ENCODE data around the gene DNAH1.

DNAH1 gene

DNA sequence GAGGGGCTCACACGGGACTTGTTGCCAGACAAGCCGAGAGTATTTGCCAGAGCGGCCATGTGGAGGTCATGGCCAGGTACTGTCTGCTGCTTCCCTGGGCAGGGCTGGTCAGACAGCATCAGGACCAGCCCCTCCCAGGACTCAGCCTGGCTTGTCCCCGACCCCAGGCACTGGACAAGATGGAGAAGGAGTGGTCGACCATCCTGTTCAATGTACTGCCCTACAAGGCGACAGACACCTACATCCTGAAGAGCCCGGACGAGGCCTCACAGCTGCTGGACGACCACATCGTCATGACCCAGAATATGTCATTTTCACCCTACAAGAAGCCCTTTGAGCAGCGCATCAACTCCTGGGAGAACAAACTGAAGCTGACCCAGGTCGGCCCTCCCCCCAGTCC lies 38.6 kb downstream of the DNAH1 start:
- TF ChIP-seq, protein P1, sequence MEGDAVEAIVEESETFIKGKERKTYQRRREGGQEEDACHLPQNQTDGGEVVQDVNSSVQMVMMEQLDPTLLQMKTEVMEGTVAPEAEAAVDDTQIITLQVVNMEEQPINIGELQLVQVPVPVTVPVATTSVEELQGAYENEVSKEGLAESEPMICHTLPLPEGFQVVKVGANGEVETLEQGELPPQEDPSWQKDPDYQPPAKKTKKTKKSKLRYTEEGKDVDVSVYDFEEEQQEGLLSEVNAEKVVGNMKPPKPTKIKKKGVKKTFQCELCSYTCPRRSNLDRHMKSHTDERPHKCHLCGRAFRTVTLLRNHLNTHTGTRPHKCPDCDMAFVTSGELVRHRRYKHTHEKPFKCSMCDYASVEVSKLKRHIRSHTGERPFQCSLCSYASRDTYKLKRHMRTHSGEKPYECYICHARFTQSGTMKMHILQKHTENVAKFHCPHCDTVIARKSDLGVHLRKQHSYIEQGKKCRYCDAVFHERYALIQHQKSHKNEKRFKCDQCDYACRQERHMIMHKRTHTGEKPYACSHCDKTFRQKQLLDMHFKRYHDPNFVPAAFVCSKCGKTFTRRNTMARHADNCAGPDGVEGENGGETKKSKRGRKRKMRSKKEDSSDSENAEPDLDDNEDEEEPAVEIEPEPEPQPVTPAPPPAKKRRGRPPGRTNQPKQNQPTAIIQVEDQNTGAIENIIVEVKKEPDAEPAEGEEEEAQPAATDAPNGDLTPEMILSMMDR (conservative IDR thresholded peaks at IDR 0.05; ENCODE audit: low read depth, low read length), result no peak
- no peak for DNase-seq (ENCODE audit: low read depth)
- no peak overlapping the region for H3K4me3 ChIP-seq (ENCODE audit: low read length)

DNA sequence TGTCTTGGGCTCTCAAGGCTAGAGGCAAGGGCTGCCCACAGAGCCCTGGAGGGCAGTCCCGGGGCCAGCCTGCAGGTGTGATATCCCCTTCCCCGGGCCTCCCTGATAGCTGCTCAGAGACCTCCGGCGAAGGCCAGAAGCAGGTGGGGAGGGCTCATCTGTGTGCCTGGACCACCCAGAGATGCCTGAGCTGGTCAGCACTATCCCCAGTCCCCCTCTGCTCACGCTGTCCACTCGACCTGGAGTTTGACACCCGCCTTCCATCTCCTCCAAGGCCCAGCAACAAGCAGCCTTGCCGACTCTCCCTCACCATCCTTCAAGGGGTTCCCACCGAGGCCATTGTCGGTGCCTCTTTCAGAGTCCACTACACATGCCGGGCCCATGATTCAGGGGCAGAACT lies 39.4 kb downstream of the DNAH1 start:
- H3K4me3 ChIP-seq (ENCODE audit: low read length), result no peak overlapping the region
- TF ChIP-seq, protein P1 (conservative IDR thresholded peaks at IDR 0.05; ENCODE audit: low read depth, low read length), result no peak
- no peak for DNase-seq (ENCODE audit: low read depth)

DNA sequence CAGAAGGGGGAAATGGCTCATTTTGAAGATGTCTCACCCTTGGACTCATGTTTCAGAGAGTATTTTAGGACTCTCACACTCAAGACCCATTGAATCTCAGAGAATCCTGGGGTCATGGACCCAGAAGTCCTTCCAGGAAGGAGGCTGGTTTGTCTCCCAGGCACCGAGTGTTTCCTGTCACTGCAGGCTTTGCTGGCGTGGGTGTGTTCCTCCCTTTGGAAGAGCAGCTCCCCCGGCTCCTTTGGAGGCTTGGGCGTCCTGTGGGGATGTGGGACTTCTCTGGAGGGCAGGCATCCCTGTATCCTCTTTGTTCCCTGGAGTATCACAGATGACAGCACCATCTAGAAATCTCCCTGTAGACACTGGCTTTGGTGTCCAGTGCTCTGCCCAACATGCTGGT lies 40.0 kb downstream of the DNAH1 start:
- TF ChIP-seq, protein P1 (conservative IDR thresholded peaks at IDR 0.05; ENCODE audit: low read depth, low read length), result no peak
- no peak for DNase-seq (ENCODE audit: low read depth)
- H3K4me3 ChIP-seq (ENCODE audit: low read length), result no peak overlapping the region

DNA sequence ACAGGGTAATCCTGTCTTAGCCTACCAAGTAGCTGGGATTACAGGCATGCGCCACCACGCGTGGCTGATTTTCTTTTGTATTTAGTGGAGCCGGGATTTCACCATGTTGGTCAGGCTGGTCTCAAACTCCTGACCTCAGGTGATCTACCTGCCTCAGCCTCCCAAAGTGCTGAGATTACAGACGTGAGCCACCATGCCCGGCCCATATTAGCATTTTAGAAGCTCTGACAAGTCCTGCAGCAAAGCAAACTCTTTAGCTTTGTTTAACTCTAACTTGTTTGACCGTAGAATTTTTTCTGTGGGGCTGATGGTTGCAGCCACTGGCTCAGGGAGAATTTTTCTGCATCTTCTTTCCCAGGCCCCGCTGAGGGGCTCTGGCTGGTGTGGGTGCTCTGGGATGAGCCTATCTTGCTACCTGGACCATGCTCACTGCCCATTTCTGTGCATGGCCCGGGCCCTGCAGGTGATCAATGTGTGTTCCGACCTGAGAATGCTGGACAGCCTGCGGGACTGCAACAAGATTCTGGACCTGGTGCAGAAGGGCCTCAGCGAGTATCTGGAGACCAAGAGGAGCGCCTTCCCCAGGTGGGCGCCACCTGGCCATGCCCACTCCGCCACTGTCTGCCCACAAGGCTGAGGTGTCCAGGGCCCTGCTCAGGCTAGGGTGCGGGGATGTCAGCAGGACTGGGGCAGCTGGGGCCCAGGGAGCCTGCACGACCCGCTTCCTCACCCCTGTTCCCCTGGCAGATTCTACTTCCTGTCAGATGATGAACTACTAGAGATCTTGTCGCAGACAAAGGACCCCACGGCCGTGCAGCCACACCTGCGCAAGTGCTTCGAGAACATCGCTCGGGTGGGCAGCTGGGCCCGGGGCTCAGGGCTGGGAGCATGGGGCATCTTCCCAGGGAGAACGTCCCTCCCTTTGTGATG lies 41.3 kb downstream of the DNAH1 start:
- no peak for DNase-seq (ENCODE audit: low read depth)
- no peak overlapping the region for H3K4me3 ChIP-seq (ENCODE audit: low read length)
- TF ChIP-seq, protein P1 (conservative IDR thresholded peaks at IDR 0.05; ENCODE audit: low read depth, low read length), result no peak

DNA sequence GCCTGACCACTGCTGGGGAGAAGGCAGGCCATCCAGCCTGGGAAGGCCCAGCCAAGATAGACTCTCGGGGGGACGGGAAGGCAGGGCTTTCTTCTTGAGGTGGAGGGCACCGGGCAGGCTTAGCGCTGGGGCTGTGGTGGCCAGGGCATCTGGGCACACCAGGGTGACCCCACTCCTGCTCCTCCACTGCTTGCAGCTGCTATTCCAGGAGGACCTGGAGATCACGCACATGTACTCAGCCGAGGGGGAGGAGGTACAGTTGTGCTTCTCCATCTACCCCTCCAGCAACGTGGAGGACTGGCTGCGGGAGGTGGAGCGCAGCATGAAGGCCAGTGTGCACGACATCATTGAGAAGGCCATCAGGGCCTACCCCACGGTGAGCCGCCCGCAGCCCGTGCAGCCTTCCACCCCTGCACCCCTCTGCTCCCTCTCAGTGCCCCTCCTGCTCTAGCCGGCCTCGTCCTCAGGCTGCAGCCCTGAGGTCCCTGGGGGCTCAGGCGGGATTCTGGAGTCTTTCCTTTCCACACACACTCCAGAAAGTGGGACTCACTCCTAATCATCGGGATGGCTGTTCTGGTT lies 42.3 kb downstream of the DNAH1 start:
- DNase-seq (ENCODE audit: low read depth), result no peak
- H3K4me3 ChIP-seq (ENCODE audit: low read length), result no peak overlapping the region
- TF ChIP-seq, protein P1 (conservative IDR thresholded peaks at IDR 0.05; ENCODE audit: low read depth, low read length), result no peak

DNA sequence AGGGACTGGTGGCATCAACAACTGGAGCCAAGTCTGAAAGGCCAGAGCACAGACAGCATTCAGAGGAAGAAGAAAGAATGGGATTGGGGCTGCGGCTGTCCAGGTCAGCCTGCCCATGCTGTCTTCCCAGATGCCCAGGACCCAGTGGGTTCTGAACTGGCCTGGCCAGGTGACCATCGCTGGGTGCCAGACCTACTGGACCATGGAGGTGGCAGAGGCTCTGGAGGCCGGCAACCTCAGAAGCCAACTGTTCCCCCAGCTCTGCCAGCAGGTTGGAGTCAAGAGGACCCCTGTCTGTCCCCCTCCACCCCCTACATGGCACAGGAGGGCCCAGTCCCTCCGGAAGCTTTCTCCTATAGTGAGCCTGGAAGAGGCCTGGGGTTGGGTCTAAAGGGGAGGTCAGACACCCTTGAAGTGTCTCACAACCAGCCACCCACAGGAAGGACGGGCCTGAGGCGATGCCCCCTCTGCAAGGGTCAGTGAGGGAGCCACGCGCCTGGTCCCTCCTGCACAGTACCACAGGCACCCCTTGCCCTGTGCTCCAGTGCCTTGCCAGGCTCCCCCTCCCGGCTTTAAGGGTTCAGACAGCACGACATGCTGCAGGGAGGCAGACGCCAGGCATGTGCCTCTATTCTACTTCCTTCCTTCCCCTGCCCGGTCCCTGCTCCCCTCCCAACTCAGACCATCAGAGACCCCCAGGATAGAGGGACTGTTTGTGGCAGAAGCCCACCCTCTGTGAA lies 43.2 kb downstream of the DNAH1 start:
- no peak overlapping the region for H3K4me3 ChIP-seq (ENCODE audit: low read length)
- TF ChIP-seq, protein P1 (conservative IDR thresholded peaks at IDR 0.05; ENCODE audit: low read depth, low read length), result no peak
- DNase-seq (ENCODE audit: low read depth), result no peak

Data from retinal pigment epithelial cell (primary cell).